Measurements from ENCODE around the gene SLC6A19.

The SLC6A19 gene

DNA sequence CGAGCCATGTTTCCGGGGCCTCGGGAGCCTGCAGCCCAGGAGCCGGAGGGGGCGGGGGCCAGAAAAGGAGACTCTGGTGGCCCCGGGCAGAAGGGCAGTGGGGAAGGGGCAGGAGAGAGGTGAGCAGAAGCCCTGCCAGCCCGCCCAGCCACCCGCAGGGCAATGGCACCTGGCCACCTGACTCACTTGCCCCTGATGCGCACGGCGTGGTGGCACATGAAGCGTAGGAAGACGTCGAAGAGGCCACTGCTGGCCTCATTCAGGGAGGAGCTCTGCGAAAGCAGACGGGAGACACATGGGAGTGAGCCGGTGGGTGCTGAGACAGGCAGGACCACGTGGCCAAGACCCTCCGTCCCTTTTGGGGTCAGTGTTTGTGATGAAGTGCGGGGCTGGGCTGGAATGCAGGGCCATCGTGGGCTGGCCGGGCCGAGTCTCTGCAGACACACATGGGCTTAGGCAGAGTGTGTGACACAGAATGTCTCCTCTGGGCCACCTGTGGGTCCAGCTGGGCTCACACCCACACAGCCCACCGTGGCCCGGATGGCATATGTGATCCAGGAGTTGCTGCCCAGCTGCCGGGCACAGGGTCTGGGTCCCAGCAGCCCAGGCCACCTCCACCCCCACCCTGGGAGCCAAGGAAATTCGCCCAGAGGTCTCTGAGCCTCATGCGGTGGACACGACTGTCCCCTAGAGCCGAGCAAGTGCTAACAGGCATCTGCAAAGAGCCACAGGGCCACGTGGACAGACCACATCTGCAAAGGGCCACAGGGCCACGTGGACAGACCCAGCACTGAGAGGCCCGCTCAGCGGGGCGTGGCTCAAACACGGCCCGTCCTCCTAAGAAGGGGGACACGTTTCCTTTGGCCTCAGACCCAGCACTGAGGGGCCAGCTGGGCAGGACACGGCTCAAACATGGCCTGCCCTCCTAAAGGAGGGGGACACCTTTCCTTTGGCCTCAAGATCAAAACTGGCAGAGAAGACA, 69.8 kb downstream of the SLC6A19 start:
- no peak for DNase-seq

DNA sequence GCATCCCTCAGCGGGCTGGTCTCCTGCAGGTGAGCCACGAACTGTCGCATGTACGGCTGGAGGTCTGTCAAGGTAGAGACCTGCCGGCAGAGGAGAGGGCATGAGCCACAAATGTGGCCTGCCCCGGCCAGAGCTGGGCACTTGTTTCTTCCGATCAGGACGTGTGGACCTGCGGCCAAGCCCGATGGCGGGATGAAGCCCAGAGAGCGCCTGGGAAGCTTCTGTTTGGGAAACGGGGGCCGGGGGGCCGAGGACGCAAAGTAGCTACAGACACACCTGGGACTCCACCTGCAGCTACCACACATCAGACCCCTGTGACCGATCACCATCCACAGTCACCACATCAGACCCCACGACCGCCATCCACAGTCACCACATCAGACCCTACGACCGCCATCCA, 70.8 kb downstream of the SLC6A19 start:
- DNase-seq, result no peak

DNA sequence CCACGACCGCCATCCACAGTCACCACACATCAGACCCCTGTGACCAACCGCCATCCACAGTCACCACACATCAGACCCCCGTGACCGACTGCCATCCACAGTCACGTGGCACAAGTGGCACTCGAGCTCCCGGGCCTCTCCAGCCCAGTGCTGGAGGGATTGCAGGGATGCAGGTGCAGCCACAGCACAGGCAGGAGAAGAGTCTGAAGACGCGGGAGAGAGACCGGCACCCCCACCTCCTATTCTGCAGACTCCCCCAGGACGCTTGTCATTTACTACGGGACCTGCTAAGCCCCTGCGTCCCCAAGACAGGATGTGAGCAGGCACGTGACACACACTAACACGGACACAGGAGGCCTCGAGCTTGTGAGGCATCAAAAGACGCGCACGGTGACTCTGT, 72.3 kb downstream of the SLC6A19 start:
- no peak for DNase-seq

DNA sequence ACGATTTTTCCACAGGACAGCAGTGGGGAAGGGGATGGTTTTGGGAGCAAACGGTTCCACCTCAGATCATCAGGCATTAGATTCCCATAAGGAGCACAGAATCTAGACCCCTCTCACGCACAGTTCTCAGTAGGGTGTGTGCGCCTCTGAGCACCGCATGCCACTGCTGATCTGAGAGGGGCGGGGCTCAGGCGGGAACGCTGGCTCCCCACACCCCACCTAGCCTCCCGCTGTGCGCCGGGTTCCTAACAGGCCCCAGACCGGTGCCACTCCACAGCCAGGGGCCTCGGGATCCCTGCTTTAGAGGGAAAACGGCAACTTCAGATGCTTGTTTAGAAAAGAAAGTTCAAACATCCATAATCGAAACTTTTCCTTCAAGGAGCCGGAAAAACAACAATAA, 73.1 kb downstream of the SLC6A19 start:
- DNase-seq, result no peak

Measured in DMS79 treated with DMSO at 0.1 percent for 48 hours (cell line).